IPS DF 4.7 (cell line): Measurements from ENCODE around the gene PRIM2.
"Not testable (repeated sequence)": the region's sequence is repeated elsewhere in the genome, so short reads cannot be mapped to it uniquely, and the experiment has no call there.

ENCODE experiments used
- DNase-seq: peaks from one replicate; pipeline ENCODE4 v3.0.0-alpha.2; 2013; ENCODE audit warnings: low spot score; ENCODE audit errors: extremely low read depth

The PRIM2 gene

DNA sequence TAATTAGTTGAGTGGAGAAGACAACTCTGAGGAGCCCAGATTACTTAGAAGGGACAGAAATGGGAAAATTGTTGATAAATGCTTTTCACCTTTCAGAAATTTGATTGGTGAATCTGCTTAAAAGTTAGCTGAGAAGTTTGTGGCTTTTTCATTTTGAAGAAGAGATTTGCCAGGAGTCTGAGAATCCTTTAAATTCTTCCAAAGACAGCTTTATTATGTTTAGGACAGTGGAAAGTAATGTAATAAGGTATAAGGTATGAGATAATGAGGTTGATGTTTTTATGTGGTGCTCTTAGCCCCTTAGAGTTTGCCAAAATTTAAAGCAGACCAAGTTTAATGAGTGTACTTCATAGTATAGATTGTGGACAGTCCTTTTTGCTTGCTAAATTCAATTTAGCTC lies 42.3 kb downstream of the PRIM2 start:
- DNase-seq, result not testable (repeated sequence)

DNA sequence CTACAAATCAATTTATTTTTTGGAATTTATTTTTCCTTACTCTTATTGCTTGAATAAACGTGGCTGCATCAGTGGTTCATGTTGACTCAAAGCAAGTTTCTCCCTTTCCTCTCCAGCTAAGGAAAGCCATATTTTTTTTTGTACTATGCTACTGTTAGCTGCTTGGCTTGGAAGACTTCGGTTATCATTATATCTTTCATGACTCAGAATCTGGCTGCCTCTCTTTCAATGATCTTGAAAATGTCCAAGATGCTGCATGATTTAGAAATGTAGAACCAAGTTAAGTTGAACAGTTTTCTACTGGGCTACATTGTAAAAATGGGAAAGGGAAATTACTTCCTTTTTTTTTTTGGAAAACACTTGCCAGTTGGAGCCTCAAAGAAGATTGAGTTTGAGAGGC lies 44.9 kb downstream of the PRIM2 start:
- not testable (repeated sequence) for DNase-seq

DNA sequence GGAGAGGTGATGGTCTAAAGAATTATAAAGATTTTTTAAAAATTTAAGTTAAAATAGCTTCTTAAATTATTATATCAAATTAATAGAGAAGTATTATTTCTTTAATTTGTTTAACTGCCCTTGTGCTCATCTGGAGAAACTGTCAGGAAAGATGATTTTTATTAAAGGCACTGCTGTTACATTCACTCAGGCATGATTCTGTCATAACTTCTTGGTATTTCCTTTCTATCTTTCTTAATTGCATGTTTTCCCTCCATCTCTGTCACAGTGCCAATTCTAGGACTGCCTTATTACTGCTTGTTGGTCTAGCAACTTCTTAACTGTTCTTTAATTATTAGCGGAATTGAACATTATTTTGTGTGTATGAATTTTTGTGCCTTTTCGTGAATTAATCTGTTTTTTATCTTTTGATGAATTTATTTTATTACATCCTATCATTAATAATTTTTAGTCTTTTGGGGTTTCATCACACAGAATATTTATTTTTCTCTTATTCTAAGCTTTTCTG lies 47.7 kb downstream of the PRIM2 start:
- DNase-seq, result not testable (repeated sequence)

DNA sequence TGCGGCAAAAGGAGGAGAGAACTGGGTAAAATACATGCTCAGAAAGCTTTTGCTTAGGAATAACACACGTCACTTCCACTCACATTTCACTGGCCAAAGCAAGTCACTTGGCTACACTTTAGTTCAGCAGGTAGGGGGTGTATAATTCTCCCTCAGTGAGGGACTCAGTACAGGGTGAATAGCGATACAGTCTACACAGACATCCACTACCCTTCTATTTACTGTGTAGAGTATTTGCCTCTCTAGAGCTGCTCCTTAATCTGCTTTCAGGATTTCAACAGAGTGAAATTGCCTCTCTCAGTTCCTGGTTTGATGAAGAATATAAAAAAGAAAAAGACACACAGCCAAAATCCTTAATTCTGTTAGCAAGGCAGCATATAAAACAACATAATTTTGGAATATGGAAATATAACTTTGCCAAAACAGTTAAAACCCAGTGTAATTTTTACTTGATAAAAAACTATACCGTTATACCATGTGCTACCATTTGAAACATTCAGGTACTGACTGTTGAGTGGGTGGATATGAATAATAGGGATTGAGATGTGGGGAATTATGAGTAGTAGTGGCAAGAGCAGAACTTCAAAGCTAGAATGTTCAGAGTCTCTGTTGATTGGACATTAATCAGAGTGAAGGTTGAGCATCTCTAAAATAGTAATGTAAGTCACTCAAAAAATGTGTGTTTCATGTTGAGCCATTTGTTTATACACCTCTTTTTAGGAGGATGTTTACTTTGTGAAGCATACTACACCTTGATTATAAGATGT lies 51.7 kb downstream of the PRIM2 start:
- DNase-seq, result not testable (repeated sequence)

DNA sequence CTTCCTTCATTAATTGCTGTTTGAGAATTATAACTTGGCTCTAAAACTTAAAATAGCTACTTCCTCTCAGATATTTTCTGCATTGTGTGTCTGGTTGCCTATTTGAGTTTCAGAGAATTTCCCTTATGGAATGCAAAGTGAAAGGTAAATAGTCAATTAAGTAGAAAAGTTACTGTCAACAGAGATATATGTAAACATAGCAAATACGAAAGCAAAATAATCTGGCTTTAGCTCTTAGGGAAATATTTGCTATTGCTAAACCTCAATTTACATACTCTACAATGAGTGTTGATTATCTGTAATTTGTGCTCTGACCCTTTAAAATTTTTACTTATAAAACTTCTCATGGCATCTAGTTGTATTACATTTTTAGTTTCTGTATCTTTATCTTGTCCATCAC lies 54.3 kb downstream of the PRIM2 start:
- not testable (repeated sequence) for DNase-seq

DNA sequence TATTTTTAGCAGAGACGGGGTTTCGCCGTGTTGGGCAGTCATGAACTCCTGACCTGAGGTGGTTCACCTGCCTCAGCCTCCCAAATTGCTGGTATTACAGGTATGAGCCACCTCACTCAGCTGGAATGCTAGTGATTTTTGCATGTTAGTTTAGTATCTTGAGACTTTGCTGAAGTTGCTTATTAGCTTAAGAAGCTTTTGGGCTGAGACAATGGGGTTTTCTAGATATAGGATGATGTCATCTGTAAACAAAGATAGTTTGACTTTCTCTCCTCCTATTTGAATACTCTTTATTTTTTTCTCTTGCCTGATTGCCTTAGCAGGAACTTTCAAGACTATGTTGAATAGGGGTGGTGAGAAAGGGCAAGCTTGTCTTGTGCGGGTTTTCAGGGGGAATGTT lies 57.3 kb downstream of the PRIM2 start:
- DNase-seq, result not testable (repeated sequence)

DNA sequence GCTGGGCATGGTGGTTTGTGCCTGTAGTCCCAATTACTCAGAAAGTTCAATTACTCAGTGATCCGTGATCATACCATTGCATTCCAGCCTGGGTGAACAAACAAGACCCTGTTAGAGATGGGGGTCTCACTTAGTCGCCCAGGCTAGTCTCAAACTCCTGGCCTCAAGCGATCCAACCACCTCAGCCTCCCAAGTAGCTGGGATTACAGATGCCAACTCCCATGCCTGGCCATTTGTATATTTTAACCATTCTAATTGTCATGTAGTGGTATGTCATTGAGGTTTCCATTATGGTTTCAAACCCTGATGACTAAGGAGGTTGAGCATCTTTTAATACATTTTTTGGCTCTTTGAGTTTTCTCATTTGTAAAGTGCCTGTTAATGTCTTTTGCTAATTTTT lies 58.7 kb downstream of the PRIM2 start:
- not testable (repeated sequence) for DNase-seq

DNA sequence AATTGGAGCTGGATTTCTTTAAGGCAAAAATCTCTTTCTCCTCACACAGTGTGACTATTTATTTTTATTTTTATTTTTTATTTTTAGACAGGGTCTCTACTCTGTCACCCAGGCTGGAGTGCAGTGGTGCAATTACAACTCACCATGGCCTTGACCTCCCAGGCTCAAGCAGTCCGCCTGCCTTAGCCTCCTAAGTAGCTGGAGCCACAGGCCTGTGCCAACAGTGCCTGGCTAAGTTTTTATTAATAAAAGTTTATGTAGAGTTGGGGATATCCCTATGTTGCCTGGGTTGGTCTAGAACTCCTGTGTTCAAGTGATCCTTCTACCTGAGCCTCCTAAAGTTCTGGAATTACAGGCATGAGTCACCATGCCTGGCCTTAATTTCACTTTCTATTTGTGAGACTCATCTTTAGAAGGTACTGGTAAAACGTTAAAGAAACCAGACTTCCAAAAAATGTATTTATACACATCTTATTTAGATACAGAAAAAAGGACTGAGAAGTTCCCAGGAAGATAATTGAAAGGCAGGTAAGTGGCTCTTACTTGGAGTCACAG lies 71.7 kb downstream of the PRIM2 start:
- not testable (repeated sequence) for DNase-seq

DNA sequence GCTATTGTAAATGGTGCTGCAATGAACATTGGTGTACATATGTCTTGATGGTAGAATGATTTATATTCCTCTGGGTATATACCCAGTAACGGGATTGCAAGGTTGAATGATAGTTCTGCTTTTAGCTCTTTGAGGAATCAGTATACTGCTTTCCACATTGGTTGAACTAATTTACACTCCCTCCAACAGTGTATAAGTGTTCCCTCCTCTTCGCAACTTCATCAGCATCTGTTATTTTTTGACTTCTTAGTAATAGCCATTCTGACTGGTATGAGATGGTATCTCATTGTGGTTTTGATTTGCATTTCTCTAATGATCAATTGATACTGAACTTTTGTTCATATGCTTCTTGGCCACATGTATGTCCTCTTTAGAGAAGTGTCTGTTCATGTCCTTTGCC lies 73.4 kb downstream of the PRIM2 start:
- not testable (repeated sequence) for DNase-seq

DNA sequence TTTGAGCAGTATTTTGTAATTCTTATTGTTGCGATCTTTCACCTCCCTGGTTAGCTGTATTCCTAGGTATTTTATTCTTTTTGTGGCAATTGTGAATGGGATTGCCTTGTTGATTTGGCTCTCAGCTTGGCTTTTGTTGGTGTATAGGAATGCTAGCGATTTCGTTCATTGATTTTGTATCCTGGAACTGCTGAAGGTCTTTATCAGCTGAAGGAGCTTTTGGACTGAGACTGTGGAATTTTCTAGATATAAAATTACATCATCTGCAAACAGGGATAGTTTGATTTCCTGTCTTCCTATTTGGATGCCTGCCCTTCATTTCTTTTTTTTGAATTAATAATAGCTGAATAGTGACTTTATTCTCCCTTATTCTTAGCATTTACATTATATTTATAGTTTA lies 74.6 kb downstream of the PRIM2 start:
- not testable (repeated sequence) for DNase-seq

DNA sequence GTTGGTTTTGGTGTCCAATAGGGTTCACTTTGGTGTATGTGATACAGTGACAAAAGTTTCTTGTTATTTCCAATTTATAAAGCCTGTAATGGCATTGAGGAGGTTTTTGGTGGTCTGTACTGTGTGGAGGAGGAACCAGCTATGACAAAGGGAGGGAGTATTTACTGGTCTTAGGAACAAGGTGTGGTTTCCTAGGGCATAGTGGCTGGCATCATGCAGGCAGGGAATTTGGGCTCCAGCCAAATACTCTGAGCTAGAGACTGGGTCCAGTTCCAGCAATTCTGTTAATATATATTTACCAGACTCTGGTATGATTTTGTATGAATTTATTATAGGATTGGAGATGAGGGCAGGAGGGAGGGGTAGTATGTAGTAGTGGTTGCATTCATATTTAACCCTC lies 101.9 kb downstream of the PRIM2 start:
- not testable (repeated sequence) for DNase-seq

DNA sequence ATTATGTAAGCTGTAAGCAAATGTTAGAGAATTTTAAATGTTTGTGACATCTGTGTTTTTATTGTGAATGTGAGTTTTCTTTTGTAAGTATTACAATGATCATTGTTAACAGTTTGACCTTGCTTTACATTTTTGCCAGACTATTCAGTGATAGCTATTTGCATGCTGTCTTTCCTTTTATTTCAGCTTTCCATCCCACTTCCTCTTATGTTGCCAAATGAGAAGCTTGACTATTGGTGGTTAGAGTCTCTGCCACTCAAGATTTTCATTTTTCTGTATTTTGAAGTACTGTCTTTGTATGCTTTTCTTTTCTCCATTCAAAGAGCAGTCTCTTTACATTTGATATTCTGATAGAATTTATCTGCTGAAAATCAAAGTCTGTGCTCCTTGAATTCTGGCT lies 104.1 kb downstream of the PRIM2 start:
- no peak for DNase-seq

DNA sequence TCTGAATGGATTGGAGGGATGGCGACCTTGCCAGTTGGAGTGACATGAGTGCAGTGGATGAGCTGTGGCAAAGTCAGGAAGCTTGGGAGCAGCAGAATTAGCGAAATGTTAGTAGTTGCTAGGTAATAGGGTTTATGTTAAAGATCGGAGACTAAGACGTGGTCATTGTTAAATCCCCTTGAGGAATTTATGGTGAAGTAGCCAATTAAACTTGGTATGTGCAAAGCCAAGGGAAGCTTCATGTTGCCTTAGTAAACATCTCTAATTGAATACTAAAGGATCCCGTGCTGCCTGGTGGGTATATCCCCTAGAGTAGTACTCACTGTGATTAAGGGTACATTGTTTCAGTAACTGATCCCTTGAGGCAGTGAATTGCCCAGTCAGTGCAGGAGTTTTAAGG lies 106.0 kb downstream of the PRIM2 start:
- DNase-seq, result peak; percentile 86

DNA sequence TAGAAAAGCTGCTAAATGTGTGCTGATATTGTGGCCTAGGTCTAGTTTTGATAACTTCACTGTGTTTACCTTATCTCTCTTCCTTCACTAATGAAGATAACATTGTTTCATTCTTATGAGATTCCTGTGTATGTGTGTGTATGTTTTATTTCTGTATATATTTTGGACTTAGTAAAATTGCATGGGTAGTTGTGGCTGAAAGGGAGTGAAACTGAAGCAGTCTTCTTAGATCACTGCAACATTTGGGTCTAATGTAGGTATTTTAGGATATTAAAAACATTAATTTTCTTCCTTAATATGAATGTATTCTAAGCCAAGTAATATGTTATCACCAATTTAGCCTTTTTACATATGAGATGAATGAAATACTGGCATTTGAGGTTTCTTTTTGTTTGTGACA lies 114.3 kb downstream of the PRIM2 start:
- DNase-seq, result not testable (repeated sequence)

DNA sequence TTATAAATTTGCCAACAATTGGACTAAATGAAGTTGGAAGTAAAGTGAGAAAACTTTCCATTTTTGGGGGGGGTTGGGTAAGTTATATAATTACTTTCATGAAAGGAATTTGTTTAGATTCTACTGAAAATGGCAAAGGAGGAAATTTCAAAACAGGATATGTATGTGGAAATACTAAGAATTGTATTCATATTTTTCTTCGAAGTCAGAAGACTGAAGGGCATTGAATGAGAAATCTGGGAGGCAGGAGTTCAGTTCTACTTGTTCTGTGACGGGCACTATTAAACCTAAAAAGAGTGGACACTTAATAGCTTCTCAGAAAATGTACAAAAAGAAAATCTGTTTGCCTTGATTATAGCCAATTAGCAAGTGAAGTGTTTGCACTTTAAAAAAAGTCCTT lies 114.7 kb downstream of the PRIM2 start:
- no peak for DNase-seq

DNA sequence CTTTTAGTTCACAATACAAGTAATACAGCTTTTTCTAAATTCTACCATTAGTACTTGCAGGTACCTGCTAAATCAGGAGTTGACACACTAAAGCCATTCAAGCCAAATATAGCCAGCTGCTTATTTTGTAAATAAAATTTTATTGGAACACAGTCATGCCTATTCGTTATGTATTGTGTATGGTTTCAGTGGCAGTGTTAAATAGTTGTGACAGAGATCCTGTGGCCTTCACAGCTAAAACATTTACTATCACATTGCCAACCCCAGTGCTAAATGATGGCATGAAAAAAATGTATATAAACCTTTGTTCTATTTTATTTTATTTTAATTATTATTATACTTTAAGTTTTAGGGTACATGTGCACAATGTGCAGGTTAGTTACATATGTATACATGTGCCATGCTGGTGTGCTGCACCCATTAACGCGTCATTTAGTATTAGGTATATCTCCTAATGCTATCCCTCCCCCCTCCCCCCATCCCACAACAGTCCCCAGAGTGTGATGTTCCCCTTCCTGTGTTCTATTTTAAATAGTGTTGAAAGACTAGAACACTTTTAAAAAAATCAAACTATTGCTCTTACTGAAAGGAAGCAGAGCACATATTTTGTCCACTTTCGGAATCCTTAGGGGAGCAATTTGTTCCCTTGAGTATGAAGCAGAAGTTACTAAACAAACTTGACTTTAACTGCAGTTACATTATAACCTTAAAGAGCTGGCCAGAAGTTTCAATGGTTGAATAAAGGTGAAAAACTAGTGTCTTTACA lies 115.7 kb downstream of the PRIM2 start:
- DNase-seq, result no peak

DNA sequence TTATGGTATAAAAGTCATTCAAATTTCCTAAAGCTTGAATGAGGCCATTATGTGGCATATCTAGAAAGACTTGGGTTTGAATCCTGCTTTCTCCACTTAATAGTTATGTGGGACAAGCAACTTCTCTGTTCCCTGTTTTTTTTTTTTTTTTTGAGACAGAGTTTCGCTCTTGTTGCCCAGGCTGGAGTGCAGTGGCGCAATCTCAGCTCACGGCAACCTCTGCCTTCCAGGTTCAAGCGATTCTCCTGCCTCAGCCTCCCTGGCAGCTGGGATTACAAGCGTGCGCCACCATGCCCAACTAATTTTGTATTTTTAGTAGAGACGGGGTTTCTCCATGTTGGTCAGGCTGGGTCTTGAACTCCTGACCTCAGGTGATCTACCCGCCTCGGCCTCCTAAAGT lies 116.4 kb downstream of the PRIM2 start:
- DNase-seq, result not testable (repeated sequence)

DNA sequence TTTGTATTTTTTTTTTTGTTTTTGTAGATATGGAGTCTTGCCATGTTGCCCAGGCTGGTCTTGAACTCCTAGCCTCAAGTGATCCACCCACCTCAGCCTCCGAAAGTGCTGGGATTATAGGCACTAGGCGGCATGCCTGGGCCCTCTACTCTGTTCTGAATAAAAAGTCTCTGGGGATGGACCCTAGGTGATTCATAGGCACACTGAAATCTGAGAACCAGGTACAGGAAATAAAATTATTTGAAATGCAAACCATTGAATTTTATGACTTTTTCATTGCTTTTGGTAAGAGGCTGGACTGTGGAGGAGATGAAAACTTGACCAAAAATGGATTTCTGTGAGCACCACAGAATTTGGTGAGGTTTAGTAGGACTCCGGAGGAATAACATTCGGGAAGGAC lies 117.5 kb downstream of the PRIM2 start:
- no peak for DNase-seq

DNA sequence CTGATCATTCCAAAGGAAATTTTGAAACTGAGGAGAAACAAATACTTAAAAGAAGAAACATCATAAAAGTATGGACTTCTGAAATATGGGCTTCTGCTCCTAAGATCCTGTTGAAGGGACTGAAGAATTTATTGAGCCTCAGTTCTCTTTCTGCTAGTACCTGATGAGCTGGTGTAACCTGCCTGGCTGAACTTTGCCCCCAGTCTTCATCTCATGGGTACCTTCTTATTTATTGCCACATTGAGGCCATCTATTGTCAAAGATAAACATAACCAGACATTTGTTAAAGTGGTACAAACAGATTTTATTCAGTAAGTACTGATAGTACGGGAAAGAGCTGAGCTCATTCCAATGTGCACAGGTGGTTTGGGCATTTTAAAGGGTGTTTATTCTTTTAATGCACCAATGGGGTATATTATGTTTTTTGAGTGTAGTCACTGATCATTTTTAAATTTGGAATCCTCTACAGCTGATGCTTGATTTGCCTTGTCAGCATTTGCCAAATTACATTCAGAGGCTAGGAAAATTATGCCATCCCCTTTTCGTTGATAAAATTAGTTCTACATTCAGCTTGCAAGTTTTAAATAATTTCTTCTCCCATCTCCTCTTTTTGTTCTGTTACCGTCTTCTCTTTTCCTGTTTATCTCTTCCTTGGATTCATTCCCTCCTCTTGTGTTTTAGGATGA lies 118.2 kb downstream of the PRIM2 start:
- no peak for DNase-seq

DNA sequence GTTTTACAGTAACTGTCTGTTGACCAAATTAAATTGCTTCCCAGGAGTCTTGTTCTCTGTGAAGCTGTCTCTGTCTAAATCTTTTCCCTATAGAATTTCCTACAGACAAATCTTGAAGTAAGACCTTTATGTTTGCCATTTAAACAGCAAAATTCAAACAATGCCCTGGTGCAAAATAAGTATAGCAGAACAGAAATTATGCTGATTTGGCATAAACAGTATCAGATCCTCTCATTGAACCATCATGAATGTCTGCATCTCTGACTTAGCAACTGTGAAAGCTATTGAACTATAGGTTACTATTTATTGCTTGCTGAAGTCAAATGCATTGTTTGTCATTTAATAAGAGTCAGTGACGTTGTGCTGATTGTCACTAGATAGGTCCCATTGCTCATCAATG lies 123.3 kb downstream of the PRIM2 start:
- not testable (repeated sequence) for DNase-seq

DNA sequence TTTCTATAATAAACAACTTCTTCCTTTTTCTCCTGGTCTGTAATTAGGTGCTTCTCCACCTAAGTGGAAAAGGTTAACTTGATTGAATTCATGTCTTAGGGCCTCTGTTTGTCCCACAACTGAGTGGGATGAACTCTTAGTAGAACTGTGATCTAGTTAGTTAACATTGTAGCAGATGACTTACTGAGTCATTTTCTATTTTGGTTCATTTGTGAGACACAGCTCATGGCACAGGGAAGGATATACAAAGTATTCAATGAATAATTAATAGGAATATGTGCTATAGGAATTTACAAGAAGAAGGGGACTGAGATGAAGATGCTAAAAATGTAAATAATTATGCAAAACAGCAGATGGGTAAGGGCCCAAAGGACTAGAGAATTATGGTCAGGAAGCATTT lies 124.7 kb downstream of the PRIM2 start:
- DNase-seq, result not testable (repeated sequence)

DNA sequence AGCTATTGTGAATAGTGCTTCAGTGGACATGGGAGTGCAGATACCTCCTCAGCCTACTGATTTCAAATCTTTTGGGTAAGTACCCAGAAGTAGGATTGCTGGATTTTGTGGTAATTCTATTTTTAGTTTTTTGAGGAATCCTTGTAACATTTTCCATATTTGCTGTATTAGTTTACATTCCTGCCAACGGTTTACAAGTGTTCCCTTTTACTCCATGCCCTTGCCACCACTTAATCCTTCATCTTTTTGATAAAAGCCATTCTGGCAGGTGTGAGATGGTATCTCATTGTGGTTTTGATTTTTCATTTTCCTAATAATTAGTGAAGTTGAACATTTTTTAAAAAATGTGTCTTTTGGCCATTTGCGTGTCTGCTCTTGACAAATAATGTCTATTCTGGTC lies 125.8 kb downstream of the PRIM2 start:
- not testable (repeated sequence) for DNase-seq
